Ovary (tissue), 9 donors: Measurements from ENCODE around the gene MGAT4B. TPM values are rescaled to one million over a fixed set of nuclear protein-coding genes. Genes with fewer than 3 reads are reported as not detected.

Experiments
- DNase-seq, 5 donors: peaks; one replicate each; pipeline ENCODE4 v3.0.0-alpha.2; 2019 to 2020
- H3K27ac ChIP-seq, 2 donors: fragments of 200-600 bp; one replicate each; pipeline versions ENCODE4 v1.5.1 to v1.8.0; 2019 to 2022
- H3K27me3 ChIP-seq: fragments of 200-600 bp; one replicate; pipeline ENCODE4 v1.8.0; 2022
- H3K36me3 ChIP-seq: fragments of 200-600 bp; sonication (generic); one replicate; pipeline ENCODE4 v1.5.1; 2019
- H3K4me1 ChIP-seq: one replicate; pipeline ENCODE4 v1.8.1; 2013; ENCODE audit warnings: mild to moderate bottlenecking, moderate library complexity; ENCODE audit not compliant: insufficient read depth
- H3K4me3 ChIP-seq: fragments of 200-600 bp; sonication (generic); one replicate; pipeline ENCODE4 v1.5.1; 2017
- H3K9me3 ChIP-seq, 2 donors: fragments of 200-600 bp in 1 of 2; sonication (generic) in 1 of 2; one replicate each; pipeline versions ENCODE4 v1.5.1 to v1.8.1; 2013 to 2019; ENCODE audit warnings: mild to moderate bottlenecking in 1 of 2, moderate library complexity in 1 of 2
- EP300 ChIP-seq: sonication (generic); formaldehyde crosslinking; IDR thresholded peaks from one replicate; pipeline ENCODE4 v1.6.1; 2017; ENCODE audit warnings: antibody characterized with exemption
- POLR2A ChIP-seq: fragments of 450-650 bp; IDR thresholded peaks from one replicate; pipeline ENCODE4 v1.6.1; 2017; ENCODE audit warnings: antibody characterized with exemption, mild to moderate bottlenecking, moderate library complexity
- WGBS, 3 donors: extraction: QIAGEN DNeasy Blood & Tissue Kit in 1 of 3; methylation state at CpG; one replicate each; pipeline versions ENCODE4 v1.1.5 to v1.1.7; 2013 to 2017; 5-methylcytosine and 5-hydroxymethylcytosine counted together
- intact Hi-C, 4 donors: fragments of 100-400 bp; cut with DNase I; formaldehyde crosslinking; loops; one replicate each; pipeline versions ENCODE4 v1.11.0 to v1.15.1; 2022 to 2023
- polyA plus RNA-seq, 2 donors: library from polyadenylated mRNA; stranded (reverse); fragments of 200-250 nt in 1 of 2; fragments of 350-450 nt in 1 of 2; fragmentation: Illumina TruSeq in 1 of 2; extraction: RNeasy Lipid Tissue Mini Kit (QIAGEN cat#74804) in 1 of 2; gene quantifications; one replicate each; pipeline ENCODE4 v1.2.3, GENCODE V29; 2013 to 2014
- total RNA-seq, 7 donors: library from RNA; depleted of rRNA in 2 of 7; stranded (reverse); fragments of >200 nt in 2 of 7; fragmentation: NEBNext Ultra II Directional in 3 of 7; extraction: Animal tissue kit (Norgen Biotek cat#: 25700) in 3 of 7; gene quantifications; one replicate each; pipeline versions ENCODE4 v1.1.0 to v1.2.4, GENCODE V29; 2016 to 2023
- TF ChIP-seq, protein P1 (sequence below), 3 donors: fragments of 450-650 bp in 2 of 3; fragments of 200-600 bp in 1 of 3; IDR thresholded peaks; one replicate each; pipeline versions ENCODE4 v1.5.1 to v1.8.0; 2016 to 2022; ENCODE audit warnings: antibody characterized with exemption in 3 of 3, mild to moderate bottlenecking in 1 of 3
- donor health status: DM: no; HTN: no; CAD: no; lungs with moderate emphysema.
- donor health status: DM: no; HTN: no; CAD: no.
- donor health status: Bipolar disorder and iron deficiency.
- donor health status: DM: yes; HTN: yes; CAD: no.
- donor health status: DM: no; HTN: no; CAD: no.
- donor health status: DM: yes; HTN: yes; CAD: no.

The MGAT4B gene
- total and polyA plus RNA-seq, 9 donors: 51.0 to 102 (median 65.6) TPM

DNA sequence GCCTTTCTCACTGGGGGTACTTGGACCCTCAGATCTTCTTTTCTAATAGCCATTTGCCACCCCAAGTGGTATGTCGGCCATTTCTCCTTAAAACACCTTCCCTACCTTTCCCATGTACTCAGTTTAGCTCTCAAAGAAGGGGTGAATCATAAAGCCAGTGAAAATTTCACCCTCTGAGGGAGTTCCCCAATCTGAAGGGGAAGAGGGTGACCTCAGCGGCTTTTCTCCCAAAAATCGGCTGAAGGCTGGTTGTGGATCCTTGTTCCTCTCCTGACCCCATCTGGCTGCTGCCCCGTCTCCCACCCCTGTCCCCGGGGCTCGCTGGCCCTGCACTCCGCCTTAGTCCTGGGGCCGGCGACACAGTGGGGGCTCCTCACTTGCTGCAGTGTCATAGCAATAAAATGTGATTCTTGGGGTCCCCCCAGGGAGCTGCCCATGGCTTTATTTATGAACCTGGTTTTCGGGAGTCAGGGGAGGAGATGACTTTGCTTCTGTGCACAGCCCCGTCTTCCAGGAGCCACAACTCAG is 30.2 kb downstream of the MGAT4B start:
- no peaks in the 10 kb centered on the region for H3K36me3 ChIP-seq
- H3K4me1 ChIP-seq: no peaks in the 10 kb centered on the region
- intact Hi-C loops: no loop called here
- no peak overlapping the region for H3K4me3 ChIP-seq
- no peak overlapping the region for H3K27ac ChIP-seq
- no peak for DNase-seq
- no peaks in the 10 kb centered on the region for H3K27me3 ChIP-seq
- 82 to 89% (median 88%) methylated on average over 11 of the region's 11 CpGs for WGBS, 3 donors
- H3K9me3 ChIP-seq: no peaks in the 10 kb centered on the region
- TF ChIP-seq, protein P1, sequence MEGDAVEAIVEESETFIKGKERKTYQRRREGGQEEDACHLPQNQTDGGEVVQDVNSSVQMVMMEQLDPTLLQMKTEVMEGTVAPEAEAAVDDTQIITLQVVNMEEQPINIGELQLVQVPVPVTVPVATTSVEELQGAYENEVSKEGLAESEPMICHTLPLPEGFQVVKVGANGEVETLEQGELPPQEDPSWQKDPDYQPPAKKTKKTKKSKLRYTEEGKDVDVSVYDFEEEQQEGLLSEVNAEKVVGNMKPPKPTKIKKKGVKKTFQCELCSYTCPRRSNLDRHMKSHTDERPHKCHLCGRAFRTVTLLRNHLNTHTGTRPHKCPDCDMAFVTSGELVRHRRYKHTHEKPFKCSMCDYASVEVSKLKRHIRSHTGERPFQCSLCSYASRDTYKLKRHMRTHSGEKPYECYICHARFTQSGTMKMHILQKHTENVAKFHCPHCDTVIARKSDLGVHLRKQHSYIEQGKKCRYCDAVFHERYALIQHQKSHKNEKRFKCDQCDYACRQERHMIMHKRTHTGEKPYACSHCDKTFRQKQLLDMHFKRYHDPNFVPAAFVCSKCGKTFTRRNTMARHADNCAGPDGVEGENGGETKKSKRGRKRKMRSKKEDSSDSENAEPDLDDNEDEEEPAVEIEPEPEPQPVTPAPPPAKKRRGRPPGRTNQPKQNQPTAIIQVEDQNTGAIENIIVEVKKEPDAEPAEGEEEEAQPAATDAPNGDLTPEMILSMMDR (IDR thresholded peaks at IDR 0.05): no peak
- no peak for TF ChIP-seq POLR2A
- no peak for TF ChIP-seq EP300

DNA sequence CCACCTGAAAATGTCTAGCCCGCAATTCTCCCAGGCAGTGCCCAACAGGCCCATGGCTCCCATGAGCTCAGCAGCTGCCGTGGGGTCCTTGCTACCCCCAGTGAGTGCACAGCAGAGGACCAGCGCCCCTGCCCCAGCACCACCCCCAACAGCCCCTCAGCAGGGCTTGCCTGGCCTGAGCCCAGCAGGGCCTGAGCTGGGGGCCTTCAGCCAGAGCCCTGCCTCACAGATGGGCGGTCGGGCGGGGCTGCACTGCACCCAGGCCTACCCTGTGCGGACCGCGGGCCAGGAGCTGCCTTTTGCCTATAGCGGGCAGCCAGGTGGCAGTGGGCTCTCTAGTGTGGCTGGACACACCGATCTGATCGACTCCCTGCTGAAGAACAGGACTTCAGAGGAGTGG is 32.2 kb downstream of the MGAT4B start:
- Histone ChIP-seq H3K36me3 (no peaks in the 10 kb centered on the region), H3K4me1 (no peaks in the 10 kb centered on the region), H3K9me3 (no peaks in the 10 kb centered on the region), H3K27ac (no peak overlapping the region), H3K27me3 (no peaks in the 10 kb centered on the region), H3K4me3 (no peak overlapping the region)
- no peak for TF ChIP-seq EP300
- no peak for TF ChIP-seq POLR2A
- TF ChIP-seq, protein P1 (IDR thresholded peaks at IDR 0.05): no peak
- 92 to 97% (median 97%) methylated on average over 12 of the region's 12 CpGs for WGBS, 3 donors
- no peak for DNase-seq
- intact Hi-C loops: no loop called here

DNA sequence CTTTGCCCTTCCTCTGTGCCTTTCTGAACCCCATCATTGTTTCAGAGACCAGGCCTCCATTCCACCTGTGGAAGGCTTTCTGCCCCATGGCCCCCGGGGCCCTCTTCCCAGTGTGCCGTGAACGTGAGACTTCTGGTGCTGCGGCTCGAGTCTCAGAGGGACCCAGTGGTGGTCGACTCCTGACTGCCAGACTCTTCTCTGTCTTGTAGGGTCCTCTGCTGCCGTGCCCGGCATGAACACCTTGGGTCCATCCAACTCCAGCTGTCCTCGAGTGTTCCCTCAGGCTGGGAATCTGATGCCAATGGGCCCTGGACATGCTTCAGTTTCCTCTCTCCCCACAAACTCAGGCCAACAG is 33.0 kb downstream of the MGAT4B start:
- intact Hi-C loops: no loop called here
- no peak for DNase-seq
- no peak overlapping the region for H3K27ac ChIP-seq
- TF ChIP-seq EP300 (no peak), POLR2A (no peak)
- TF ChIP-seq, protein P1 (IDR thresholded peaks at IDR 0.05): no peak
- H3K4me1 ChIP-seq: no peaks in the 10 kb centered on the region
- WGBS, 3 donors: 91 to 93% (median 92%) methylated on average over 9 of the region's 9 CpGs
- no peak overlapping the region for H3K4me3 ChIP-seq
- H3K27me3 ChIP-seq: no peaks in the 10 kb centered on the region
- no peaks in the 10 kb centered on the region for H3K9me3 ChIP-seq
- H3K36me3 ChIP-seq: no peaks in the 10 kb centered on the region

DNA sequence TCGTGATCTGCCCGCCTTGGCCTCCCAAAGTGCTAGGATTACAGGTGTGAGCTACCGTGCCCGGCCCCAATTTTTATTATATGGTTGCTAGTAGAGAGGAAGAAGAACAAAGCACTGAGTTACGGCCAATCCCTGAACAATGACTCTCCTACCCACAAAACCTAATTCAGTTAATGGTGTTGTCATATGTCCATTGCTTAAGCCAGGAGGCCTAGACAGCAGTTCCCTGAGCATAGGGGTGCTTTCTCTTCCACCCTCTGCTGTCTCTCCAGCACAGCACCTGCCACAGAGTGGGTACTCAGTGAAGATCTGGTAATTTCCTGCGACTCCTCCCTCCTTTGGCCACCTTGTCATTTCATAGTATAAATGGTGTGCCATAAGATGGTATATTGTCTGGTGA is 34.3 kb downstream of the MGAT4B start:
- H3K9me3 ChIP-seq: no peaks in the 10 kb centered on the region
- WGBS, 3 donors: 89 to 93% (median 91%) methylated on average over 6 of the region's 6 CpGs
- no peak overlapping the region for H3K27ac ChIP-seq
- no peaks in the 10 kb centered on the region for H3K36me3 ChIP-seq
- intact Hi-C loops: no loop called here
- TF ChIP-seq, protein P1 (IDR thresholded peaks at IDR 0.05): no peak
- no peak for TF ChIP-seq POLR2A
- no peak for TF ChIP-seq EP300
- DNase-seq: no peak
- no peaks in the 10 kb centered on the region for H3K4me1 ChIP-seq
- H3K4me3 ChIP-seq: no peak overlapping the region
- H3K27me3 ChIP-seq: no peaks in the 10 kb centered on the region
